Glutamatergic neuron (in vitro differentiated cells): ENCODE results near the gene CCDC106. TPM values are rescaled to one million over a fixed set of nuclear protein-coding genes. Genes with fewer than 3 reads are reported as not detected.

Experiments used
- DNase-seq: peaks from one replicate; pipeline ENCODE4 v3.0.0; 2022
- H3K27ac Mint-ChIP-seq: one replicate; pipeline ENCODE4 v1.8.0; 2020; ENCODE audit warnings: mild to moderate bottlenecking, mixed read lengths, inconsistent platforms; ENCODE audit not compliant: unreplicated experiment
- H3K27me3 Mint-ChIP-seq: one replicate; pipeline ENCODE4 v1.8.0; 2020; ENCODE audit warnings: mild to moderate bottlenecking, moderate library complexity, mixed read lengths, inconsistent platforms; ENCODE audit not compliant: unreplicated experiment
- H3K36me3 Mint-ChIP-seq: one replicate; pipeline ENCODE4 v1.8.0; 2020; ENCODE audit warnings: mild to moderate bottlenecking, mixed read lengths, inconsistent platforms; ENCODE audit not compliant: unreplicated experiment
- H3K4me1 Mint-ChIP-seq: one replicate; pipeline ENCODE4 v1.8.0; 2020; ENCODE audit warnings: mild to moderate bottlenecking, low read depth, mixed read lengths, inconsistent platforms; ENCODE audit not compliant: unreplicated experiment
- H3K4me3 Mint-ChIP-seq: one replicate; pipeline ENCODE4 v1.8.0; 2020; ENCODE audit warnings: mild to moderate bottlenecking, mixed read lengths, inconsistent platforms; ENCODE audit not compliant: unreplicated experiment
- H3K9me3 Mint-ChIP-seq: one replicate; pipeline ENCODE4 v1.8.0; 2020; ENCODE audit warnings: mild to moderate bottlenecking, moderate library complexity, mixed read lengths, inconsistent platforms; ENCODE audit not compliant: unreplicated experiment
- CTCF ChIP-seq: fragments of 200-600 bp; sonication (generic); IDR thresholded peaks from one replicate; pipeline ENCODE4 v1.5.0; 2021; ENCODE audit not compliant: partially characterized antibody, unreplicated experiment
- total RNA-seq: library from RNA; stranded (reverse); fragmentation: NEBNext Ultra II Directional; extraction: Animal tissue kit (Norgen Biotek cat#: 25700); gene quantifications from one replicate; pipeline ENCODE4 v1.2.1, GENCODE V29; 2021; ENCODE audit not compliant: unreplicated experiment

CCDC106 gene
- total RNA-seq, 1 donor from 2014 or later = 32.1 TPM

GRCh38 chr19:55674459-55674840 lies 26.4 kb downstream of the CCDC106 start:
- Mint-ChIP-seq H3K4me3 (peak overlapping the region; percentile 83), H3K9me3 (peaks cover 24% of the 10 kb centered on the region), H3K27ac (peak overlapping the region; percentile 72), H3K36me3 (no peaks in the 10 kb centered on the region), H3K4me1 (peaks cover 20% of the 10 kb centered on the region), H3K27me3 (peaks cover 18% of the 10 kb centered on the region)
- DNase-seq = no peak
- no peak for TF ChIP-seq CTCF

- H3K4me3 Mint-ChIP-seq = peak within 1 kb of the TSS; percentile 98
- H3K36me3 Mint-ChIP-seq = no peaks in the 10 kb centered on the region
Observed at GRCh38 chr19:55674841-55675660, 27.0 kb downstream of the CCDC106 start, which contains the start of gene EPN1. EPN1 (plus strand) TSS chr19:55675226; CDS start chr19:55678628, 3,402 bp downstream.

GRCh38 chr19:55675661-55676354 lies 27.8 kb downstream of the CCDC106 start:
- H3K36me3 Mint-ChIP-seq = no peaks in the 10 kb centered on the region
- DNase-seq = no peak

More at GRCh38 chr19:55674841-55675660, 27.0 kb downstream of the CCDC106 start, which contains the start of gene EPN1:
- no peak for TF ChIP-seq CTCF
- Mint-ChIP-seq H3K9me3 (peaks cover 24% of the 10 kb centered on the region), H3K27ac (peak within 1 kb of the TSS; percentile 96), H3K27me3 (peaks cover 18% of the 10 kb centered on the region), H3K4me1 (peaks cover 20% of the 10 kb centered on the region)
- peak; percentile 99 for DNase-seq

GRCh38 chr19:55676383-55676782 lies 28.4 kb downstream of the CCDC106 start:
- Mint-ChIP-seq H3K27ac (peak overlapping the region; percentile 28), H3K4me1 (peaks cover 14% of the 10 kb centered on the region), H3K36me3 (no peaks in the 10 kb centered on the region)

More at GRCh38 chr19:55675661-55676354, 27.8 kb downstream of the CCDC106 start:
- peak overlapping the region; percentile 96 for H3K27ac Mint-ChIP-seq
- peak overlapping the region; percentile 98 for H3K4me3 Mint-ChIP-seq
- peaks cover 18% of the 10 kb centered on the region for H3K4me1 Mint-ChIP-seq
- H3K27me3 Mint-ChIP-seq = peaks cover 13% of the 10 kb centered on the region
- no peak for TF ChIP-seq CTCF
- H3K9me3 Mint-ChIP-seq = peaks cover 18% of the 10 kb centered on the region

More at GRCh38 chr19:55676383-55676782, 28.4 kb downstream of the CCDC106 start:
- no peak for TF ChIP-seq CTCF
- Mint-ChIP-seq H3K9me3 (peaks cover 15% of the 10 kb centered on the region), H3K27me3 (peaks cover 9% of the 10 kb centered on the region), H3K4me3 (peak overlapping the region; percentile 98)
- DNase-seq = no peak
